Endodermal cell (in vitro differentiated cells): ENCODE measurements around the gene EPHB3. TPM values are rescaled to one million over a fixed set of nuclear protein-coding genes. Genes with fewer than 3 reads are reported as not detected.
A peak's percentile ranks its signal among the peaks of the same experiment; 100 is the strongest.

ENCODE experiments used
- DNase-seq: peaks from one replicate; pipeline ENCODE4 v3.0.0-alpha.2; 2017
- H3K27ac ChIP-seq: 2 replicates; pipeline ENCODE4 v1.5.1; 2013; ENCODE audit warnings: mild to moderate bottlenecking, low read depth, low read length, moderate library complexity
- H3K27me3 ChIP-seq: 2 replicates; pipeline ENCODE4 v1.6.1; 2013; ENCODE audit warnings: mild to moderate bottlenecking, low read length, moderate library complexity; ENCODE audit not compliant: insufficient read depth, control insufficient read depth, poor library complexity, severe bottlenecking
- H3K36me3 ChIP-seq: 2 replicates; pipeline ENCODE4 v1.7.0; 2013; ENCODE audit warnings: mild to moderate bottlenecking, low read length, moderate library complexity; ENCODE audit not compliant: control insufficient read depth, insufficient read depth
- H3K4me1 ChIP-seq: one replicate; pipeline ENCODE4 v1.7.0; 2013; ENCODE audit warnings: low read length; ENCODE audit not compliant: control insufficient read depth, insufficient read depth
- H3K4me3 ChIP-seq: 2 replicates; pipeline ENCODE4 v1.5.1; 2013; ENCODE audit warnings: mild to moderate bottlenecking, low read length, moderate library complexity
- H3K9ac ChIP-seq: 2 replicates; pipeline ENCODE4 v1.6.1; 2013; ENCODE audit warnings: mild to moderate bottlenecking, low read length, moderate library complexity; ENCODE audit not compliant: poor library complexity, severe bottlenecking; ENCODE audit errors: extremely low read depth
- H3K9me3 ChIP-seq: 2 replicates; pipeline ENCODE4 v1.6.1; 2013; ENCODE audit warnings: mild to moderate bottlenecking, low read length, moderate library complexity; ENCODE audit not compliant: control insufficient read depth
- H3K27ac Mint-ChIP-seq: 2 replicates; pipeline ENCODE4 v1.8.0; 2020; ENCODE audit warnings: mixed read lengths
- H3K27me3 Mint-ChIP-seq: 2 replicates; pipeline ENCODE4 v1.8.0; 2021; ENCODE audit warnings: mild to moderate bottlenecking, mixed read lengths; ENCODE audit not compliant: insufficient read depth
- H3K36me3 Mint-ChIP-seq: 2 replicates; pipeline ENCODE4 v1.8.0; 2020; ENCODE audit warnings: low read depth, mixed read lengths
- H3K4me1 Mint-ChIP-seq: 2 replicates; pipeline ENCODE4 v1.8.0; 2020; ENCODE audit warnings: mixed read lengths
- H3K4me3 Mint-ChIP-seq: 2 replicates; pipeline ENCODE4 v1.8.0; 2020; ENCODE audit warnings: mild to moderate bottlenecking, moderate library complexity, mixed read lengths
- H3K9me3 Mint-ChIP-seq: 2 replicates; pipeline ENCODE4 v1.8.0; 2020; ENCODE audit warnings: mild to moderate bottlenecking, mixed read lengths
- CTCF ChIP-seq: fragments of 200-600 bp; sonication (generic); conservative IDR thresholded peaks from 2 replicates; pipeline ENCODE4 v1.5.0; 2021; ENCODE audit warnings: antibody characterized with exemption, mild to moderate bottlenecking
- WGBS, 2 experiments: methylation state at CpG; one replicate each; pipeline versions ENCODE4 v1.1.5 to v1.1.7; 2013; ENCODE audit warnings: missing lambda C conversion rate in 2 of 2, mixed read lengths in 1 of 2; ENCODE audit not compliant: insufficient coverage in 1 of 2, insufficient read length in 1 of 2; 5-methylcytosine and 5-hydroxymethylcytosine counted together
- total RNA-seq, 2 donors: library from RNA; stranded (reverse); fragmentation: NEBNext Ultra II Directional in 1 of 2; extraction: Animal tissue kit (Norgen Biotek cat#: 25700) in 1 of 2; gene quantifications; 2 replicates in 1 of 2; 3 replicates in 1 of 2; pipeline ENCODE4 v1.2.1, GENCODE V29; 2021

EPHB3 gene
- total RNA-seq, 2 donors from 2014 or later: 32.7 to 36.9 TPM

GRCh38 chr3:184581331-184581855 lies 19.8 kb downstream of the EPHB3 start:
- Mint-ChIP-seq H3K27ac (no peak overlapping the region), H3K27me3 (peaks cover 8% of the 10 kb centered on the region), H3K4me3 (no peak overlapping the region), H3K36me3 (peaks cover 46% of the 10 kb centered on the region), H3K9me3 (no peaks in the 10 kb centered on the region), H3K4me1 (peaks cover 42% of the 10 kb centered on the region)
- H3K9me3 ChIP-seq: no peaks in the 10 kb centered on the region
- H3K27ac ChIP-seq: no peak overlapping the region
- H3K4me3 ChIP-seq: no peak overlapping the region
- no peak overlapping the region for H3K9ac ChIP-seq
- peaks cover 49% of the 10 kb centered on the region for H3K36me3 ChIP-seq
- WGBS, 2 experiments: 95 to 96% methylated on average over 12 to 15 of the region's 15 CpGs
- no peak for TF ChIP-seq CTCF
- H3K27me3 ChIP-seq: no peaks in the 10 kb centered on the region
- DNase-seq: no peak
- peaks cover 29% of the 10 kb centered on the region for H3K4me1 ChIP-seq

- H3K4me3 Mint-ChIP-seq: peak overlapping the region; percentile 53
- H3K36me3 Mint-ChIP-seq: peaks cover 35% of the 10 kb centered on the region
- Histone ChIP-seq H3K4me1 (peaks cover 29% of the 10 kb centered on the region), H3K9ac (peak overlapping the region; percentile 32), H3K36me3 (peaks cover 34% of the 10 kb centered on the region), H3K4me3 (peak overlapping the region; percentile 72), H3K27me3 (no peaks in the 10 kb centered on the region), H3K27ac (peak overlapping the region; percentile 97), H3K9me3 (no peaks in the 10 kb centered on the region)
- H3K27ac Mint-ChIP-seq: peak overlapping the region; percentile 91
- H3K9me3 Mint-ChIP-seq: no peaks in the 10 kb centered on the region
- 17 to 25% methylated on average over 32 to 42 of the region's 42 CpGs for WGBS, 2 experiments
- peaks cover 8% of the 10 kb centered on the region for H3K27me3 Mint-ChIP-seq
- DNase-seq: peak; percentile 80
- TF ChIP-seq CTCF: no peak
- H3K4me1 Mint-ChIP-seq: peaks cover 41% of the 10 kb centered on the region
These were observed 21.3 kb downstream of the EPHB3 start for GRCh38 chr3:184582646-184583577.

GRCh38 chr3:184583578-184584451 lies 22.2 kb downstream of the EPHB3 start:
- Histone ChIP-seq H3K9me3 (no peaks in the 10 kb centered on the region), H3K4me1 (peaks cover 29% of the 10 kb centered on the region), H3K9ac (peak overlapping the region; percentile 34), H3K27me3 (no peaks in the 10 kb centered on the region), H3K36me3 (peaks cover 26% of the 10 kb centered on the region), H3K4me3 (peak overlapping the region; percentile 76), H3K27ac (peak overlapping the region; percentile 97)
- peak; percentile 83 for DNase-seq
- peaks cover 8% of the 10 kb centered on the region for H3K27me3 Mint-ChIP-seq
- H3K27ac Mint-ChIP-seq: peak overlapping the region; percentile 75
- peak overlapping the region; percentile 53 for H3K4me3 Mint-ChIP-seq
- TF ChIP-seq CTCF: peak; percentile 55
- no peaks in the 10 kb centered on the region for H3K9me3 Mint-ChIP-seq
- 4 to 6% methylated on average over 28 to 70 of the region's 80 CpGs for WGBS, 2 experiments
- peaks cover 26% of the 10 kb centered on the region for H3K36me3 Mint-ChIP-seq
- H3K4me1 Mint-ChIP-seq: peaks cover 32% of the 10 kb centered on the region
